ENCODE measurements around the gene BRD2. TPM values are rescaled to one million over a fixed set of nuclear protein-coding genes. Genes with fewer than 3 reads are reported as not detected.

The BRD2 gene
- total RNA-seq, 1 experiment from 2014 or later = 222 TPM

- TF ChIP-seq PRDM15 (CRISPR knock-in tag; IDR thresholded peaks at IDR 0.05) (no peak), IRF2 (CRISPR knock-in tag; IDR thresholded peaks at IDR 0.05; ENCODE audit: borderline replicate concordance, low read depth) (no peak), CDX4 (CRISPR knock-in tag; IDR thresholded peaks at IDR 0.05; ENCODE audit: borderline replicate concordance) (no peak), ZNF138 (CRISPR knock-in tag; conservative IDR thresholded peaks at IDR 0.05) (no peak), FOXP1 (CRISPR knock-in tag; IDR thresholded peaks at IDR 0.05; ENCODE audit: borderline replicate concordance) (no peak), ZNF219 (CRISPR knock-in tag; IDR thresholded peaks at IDR 0.05; ENCODE audit: borderline replicate concordance) (no peak), TCF7 (CRISPR knock-in tag; IDR thresholded peaks at IDR 0.05; ENCODE audit: low read depth) (no peak), ZSCAN18 (CRISPR knock-in tag; IDR thresholded peaks at IDR 0.05) (no peak), IRF1 (CRISPR knock-in tag; IDR thresholded peaks at IDR 0.05) (no peak), CREB1 (CRISPR knock-in tag; IDR thresholded peaks at IDR 0.05) (no peak), ZNF512 (CRISPR knock-in tag; IDR thresholded peaks at IDR 0.05; ENCODE audit: borderline replicate concordance) (no peak), HMGA2 (CRISPR knock-in tag; IDR thresholded peaks at IDR 0.05) (no peak), ZNF425 (CRISPR knock-in tag; conservative IDR thresholded peaks at IDR 0.05) (no peak), NFATC4 (CRISPR knock-in tag; IDR thresholded peaks at IDR 0.05) (no peak)
These were observed 24.3 kb upstream of the BRD2 start (continued) for GRCh38 chr6:32943864-32944649.

Measured in WTC11 (cell line).